WTC11 (cell line): Measurements from ENCODE around the gene SNX6.

ENCODE experiments used
- CBFB ChIP-seq: sonication (generic); formaldehyde crosslinking; IDR thresholded peaks from 2 replicates; pipeline ENCODE4 v1.8.1; 2022; ENCODE audit warnings: mild to moderate bottlenecking, low read depth, missing genetic modification reagents
- E2F1 ChIP-seq: sonication (generic); formaldehyde crosslinking; IDR thresholded peaks from 2 replicates; pipeline ENCODE4 v1.8.0; 2022; ENCODE audit warnings: mild to moderate bottlenecking, missing genetic modification reagents
- FOXJ3 ChIP-seq: sonication (generic); formaldehyde crosslinking; IDR thresholded peaks from 2 replicates; pipeline ENCODE4 v1.9.0; 2021; ENCODE audit warnings: missing genetic modification reagents, mild to moderate bottlenecking, borderline replicate concordance
- JUN ChIP-seq: sonication (generic); formaldehyde crosslinking; IDR thresholded peaks from 2 replicates; pipeline ENCODE4 v1.8.0; 2023; ENCODE audit warnings: mild to moderate bottlenecking, missing genetic modification reagents
- NFYB ChIP-seq: sonication (generic); formaldehyde crosslinking; conservative IDR thresholded peaks from 2 replicates; pipeline ENCODE4 v1.8.0; 2022; ENCODE audit warnings: low read depth, missing genetic modification reagents
- SP1 ChIP-seq: sonication (generic); formaldehyde crosslinking; conservative IDR thresholded peaks from 2 replicates; pipeline ENCODE4 v1.8.1; 2022; ENCODE audit warnings: missing genetic modification reagents
- TEAD1 ChIP-seq: sonication (generic); formaldehyde crosslinking; IDR thresholded peaks from 2 replicates; pipeline ENCODE4 v1.8.0; 2022; ENCODE audit warnings: mild to moderate bottlenecking, missing genetic modification reagents
- ZNF396 ChIP-seq: fragments of 250-450 bp; sonication (Bioruptor Pico); IDR thresholded peaks from 2 replicates; pipeline ENCODE4 v1.8.0; 2021; ENCODE audit warnings: mild to moderate bottlenecking, moderate library complexity, borderline replicate concordance
- ZNF671 ChIP-seq: fragments of 250-450 bp; sonication (Bioruptor Pico); IDR thresholded peaks from 2 replicates; pipeline ENCODE4 v1.8.0; 2021; ENCODE audit warnings: mild to moderate bottlenecking
- TF ChIP-seq, protein P1 (sequence below): sonication (generic); formaldehyde crosslinking; IDR thresholded peaks from 2 replicates; pipeline ENCODE4 v1.8.1; 2022; ENCODE audit warnings: low read depth, missing genetic modification reagents, borderline replicate concordance
- TF ChIP-seq, protein P2 (sequence below): sonication (generic); formaldehyde crosslinking; conservative IDR thresholded peaks from 2 replicates; pipeline ENCODE4 v1.8.1; 2023; ENCODE audit warnings: mild to moderate bottlenecking, low read depth, missing genetic modification reagents, moderate library complexity
- TF ChIP-seq, protein P3 (sequence below): fragments of 200-600 bp; IDR thresholded peaks from 2 replicates; pipeline ENCODE4 v1.8.0; 2022; ENCODE audit warnings: antibody characterized with exemption

GRCh38 chr14:34650786-34651584, 21.0 kb upstream of the SNX6 start:
- TF ChIP-seq E2F1 (CRISPR knock-in tag) (no peak), ZNF396 (CRISPR knock-in tag) (no peak), CBFB (CRISPR knock-in tag) (no peak), JUN (CRISPR knock-in tag) (no peak), NFYB (no peak), ZNF671 (CRISPR knock-in tag) (no peak), TEAD1 (CRISPR knock-in tag) (no peak), FOXJ3 (CRISPR knock-in tag) (no peak), SP1 (CRISPR knock-in tag) (no peak)
- TF ChIP-seq, protein P1, sequence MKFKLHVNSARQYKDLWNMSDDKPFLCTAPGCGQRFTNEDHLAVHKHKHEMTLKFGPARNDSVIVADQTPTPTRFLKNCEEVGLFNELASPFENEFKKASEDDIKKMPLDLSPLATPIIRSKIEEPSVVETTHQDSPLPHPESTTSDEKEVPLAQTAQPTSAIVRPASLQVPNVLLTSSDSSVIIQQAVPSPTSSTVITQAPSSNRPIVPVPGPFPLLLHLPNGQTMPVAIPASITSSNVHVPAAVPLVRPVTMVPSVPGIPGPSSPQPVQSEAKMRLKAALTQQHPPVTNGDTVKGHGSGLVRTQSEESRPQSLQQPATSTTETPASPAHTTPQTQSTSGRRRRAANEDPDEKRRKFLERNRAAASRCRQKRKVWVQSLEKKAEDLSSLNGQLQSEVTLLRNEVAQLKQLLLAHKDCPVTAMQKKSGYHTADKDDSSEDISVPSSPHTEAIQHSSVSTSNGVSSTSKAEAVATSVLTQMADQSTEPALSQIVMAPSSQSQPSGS (CRISPR knock-in tag), result no peak
- TF ChIP-seq, protein P2, sequence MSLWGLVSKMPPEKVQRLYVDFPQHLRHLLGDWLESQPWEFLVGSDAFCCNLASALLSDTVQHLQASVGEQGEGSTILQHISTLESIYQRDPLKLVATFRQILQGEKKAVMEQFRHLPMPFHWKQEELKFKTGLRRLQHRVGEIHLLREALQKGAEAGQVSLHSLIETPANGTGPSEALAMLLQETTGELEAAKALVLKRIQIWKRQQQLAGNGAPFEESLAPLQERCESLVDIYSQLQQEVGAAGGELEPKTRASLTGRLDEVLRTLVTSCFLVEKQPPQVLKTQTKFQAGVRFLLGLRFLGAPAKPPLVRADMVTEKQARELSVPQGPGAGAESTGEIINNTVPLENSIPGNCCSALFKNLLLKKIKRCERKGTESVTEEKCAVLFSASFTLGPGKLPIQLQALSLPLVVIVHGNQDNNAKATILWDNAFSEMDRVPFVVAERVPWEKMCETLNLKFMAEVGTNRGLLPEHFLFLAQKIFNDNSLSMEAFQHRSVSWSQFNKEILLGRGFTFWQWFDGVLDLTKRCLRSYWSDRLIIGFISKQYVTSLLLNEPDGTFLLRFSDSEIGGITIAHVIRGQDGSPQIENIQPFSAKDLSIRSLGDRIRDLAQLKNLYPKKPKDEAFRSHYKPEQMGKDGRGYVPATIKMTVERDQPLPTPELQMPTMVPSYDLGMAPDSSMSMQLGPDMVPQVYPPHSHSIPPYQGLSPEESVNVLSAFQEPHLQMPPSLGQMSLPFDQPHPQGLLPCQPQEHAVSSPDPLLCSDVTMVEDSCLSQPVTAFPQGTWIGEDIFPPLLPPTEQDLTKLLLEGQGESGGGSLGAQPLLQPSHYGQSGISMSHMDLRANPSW (CRISPR knock-in tag), result no peak
- TF ChIP-seq, protein P3, sequence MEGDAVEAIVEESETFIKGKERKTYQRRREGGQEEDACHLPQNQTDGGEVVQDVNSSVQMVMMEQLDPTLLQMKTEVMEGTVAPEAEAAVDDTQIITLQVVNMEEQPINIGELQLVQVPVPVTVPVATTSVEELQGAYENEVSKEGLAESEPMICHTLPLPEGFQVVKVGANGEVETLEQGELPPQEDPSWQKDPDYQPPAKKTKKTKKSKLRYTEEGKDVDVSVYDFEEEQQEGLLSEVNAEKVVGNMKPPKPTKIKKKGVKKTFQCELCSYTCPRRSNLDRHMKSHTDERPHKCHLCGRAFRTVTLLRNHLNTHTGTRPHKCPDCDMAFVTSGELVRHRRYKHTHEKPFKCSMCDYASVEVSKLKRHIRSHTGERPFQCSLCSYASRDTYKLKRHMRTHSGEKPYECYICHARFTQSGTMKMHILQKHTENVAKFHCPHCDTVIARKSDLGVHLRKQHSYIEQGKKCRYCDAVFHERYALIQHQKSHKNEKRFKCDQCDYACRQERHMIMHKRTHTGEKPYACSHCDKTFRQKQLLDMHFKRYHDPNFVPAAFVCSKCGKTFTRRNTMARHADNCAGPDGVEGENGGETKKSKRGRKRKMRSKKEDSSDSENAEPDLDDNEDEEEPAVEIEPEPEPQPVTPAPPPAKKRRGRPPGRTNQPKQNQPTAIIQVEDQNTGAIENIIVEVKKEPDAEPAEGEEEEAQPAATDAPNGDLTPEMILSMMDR, result no peak
